GM10266 (cell line): Measurements from ENCODE around the gene COA4.
"Not testable (repeated sequence)": the region's sequence is repeated elsewhere in the genome, so short reads cannot be mapped to it uniquely, and the experiment has no call there.

Experiments used
- DNase-seq: peaks from one replicate; pipeline ENCODE4 v3.0.0; 2012; ENCODE audit errors: extremely low spot score
- CTCF ChIP-seq: IDR thresholded peaks from 2 replicates; pipeline ENCODE4 v1.5.1; 2012; ENCODE audit warnings: mild to moderate bottlenecking, low read depth; ENCODE audit not compliant: control insufficient read depth, insufficient read depth; ENCODE audit errors: missing control alignments

The COA4 gene

DNA sequence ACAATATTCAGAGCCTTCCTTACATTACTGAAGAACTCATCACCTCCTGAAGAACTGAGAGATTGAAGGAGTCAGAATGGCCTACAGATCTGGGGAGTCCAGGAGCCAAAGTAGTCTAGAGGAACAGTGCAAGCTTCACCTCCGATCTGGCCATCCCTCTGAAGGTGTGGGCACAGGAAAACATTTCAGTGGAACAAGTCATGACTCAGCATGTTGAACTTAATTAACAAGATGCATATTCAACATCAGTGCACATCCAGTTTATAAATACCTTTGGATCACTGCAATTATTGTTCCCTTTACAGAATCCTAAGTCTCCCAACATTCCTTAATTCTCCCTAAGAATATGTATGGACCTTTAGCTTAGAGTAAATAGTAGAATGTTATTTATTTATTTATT, 25.7 kb upstream of the COA4 start:
- no peak for DNase-seq

GRCh38 chr11:73894725-73895335, 18.2 kb upstream of the COA4 start:
- no peak for DNase-seq
- TF ChIP-seq CTCF = no peak

More for the DNA sequence above, 25.7 kb upstream of the COA4 start:
- no peak for TF ChIP-seq CTCF

DNA sequence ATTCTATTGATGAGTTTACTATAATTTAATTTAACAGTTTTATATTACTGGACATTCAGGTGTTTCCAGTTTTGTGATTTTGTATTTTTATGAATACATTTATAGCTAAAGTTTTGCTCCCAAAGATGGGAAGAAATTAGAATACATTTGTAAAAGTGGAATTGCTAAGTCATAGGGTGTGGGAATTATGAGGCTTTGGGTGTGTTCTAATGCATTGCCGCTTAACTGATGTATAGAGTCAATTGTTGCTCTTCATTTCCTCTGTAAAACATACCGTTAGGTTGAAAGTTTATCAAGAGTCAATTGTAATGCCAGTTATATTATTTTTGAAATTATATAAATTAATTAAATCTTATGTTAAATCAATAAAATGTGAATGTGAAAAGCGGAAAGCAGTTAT, 16.4 kb upstream of the COA4 start:
- no peak for DNase-seq
- no peak for TF ChIP-seq CTCF

GRCh38 chr11:73889536-73889935, 12.9 kb upstream of the COA4 start:
- DNase-seq = no peak
- TF ChIP-seq CTCF = no peak

DNA sequence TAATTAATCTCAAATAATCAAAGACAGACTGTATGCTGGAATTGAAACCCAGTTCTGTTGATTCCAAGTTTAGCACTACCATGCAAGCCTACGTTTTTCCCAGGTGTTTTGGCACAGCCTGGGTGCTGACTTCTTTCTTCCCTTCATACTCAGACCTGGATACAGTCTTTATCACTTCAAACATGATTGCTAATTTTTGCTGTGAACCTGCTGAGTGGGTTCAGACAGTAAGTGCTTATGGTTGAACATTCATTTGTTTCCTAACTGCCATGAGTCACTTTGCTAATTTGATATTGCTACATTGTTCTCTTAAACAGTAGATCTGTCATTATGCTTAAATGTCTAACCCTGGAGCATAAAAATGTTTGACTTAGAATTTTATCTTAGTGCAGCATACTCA, 12.4 kb upstream of the COA4 start:
- no peak for TF ChIP-seq CTCF
- DNase-seq = no peak

GRCh38 chr11:73888244-73888643, 11.6 kb upstream of the COA4 start:
- DNase-seq = no peak

DNA sequence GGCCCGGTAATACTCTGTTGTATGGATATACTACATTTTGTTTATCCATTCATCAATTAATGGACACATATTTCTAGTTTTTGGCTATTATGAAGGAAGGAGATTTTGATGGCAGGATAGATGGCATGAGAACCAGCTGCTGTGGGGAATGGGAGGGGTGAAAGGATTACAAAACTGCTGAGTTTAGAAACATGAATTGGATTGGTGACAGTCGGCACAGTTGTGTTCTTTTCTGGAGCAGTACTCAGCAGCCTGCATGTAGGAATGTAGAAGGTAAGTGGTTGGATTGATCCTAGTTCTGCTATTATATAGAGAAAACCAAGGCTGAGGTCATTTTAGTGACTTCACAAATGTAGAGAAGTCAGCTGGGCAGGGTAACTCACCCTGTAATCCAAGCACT, 7.2 kb upstream of the COA4 start:
- no peak for TF ChIP-seq CTCF
- DNase-seq = no peak

More at GRCh38 chr11:73888244-73888643, 11.6 kb upstream of the COA4 start:
- no peak for TF ChIP-seq CTCF

DNA sequence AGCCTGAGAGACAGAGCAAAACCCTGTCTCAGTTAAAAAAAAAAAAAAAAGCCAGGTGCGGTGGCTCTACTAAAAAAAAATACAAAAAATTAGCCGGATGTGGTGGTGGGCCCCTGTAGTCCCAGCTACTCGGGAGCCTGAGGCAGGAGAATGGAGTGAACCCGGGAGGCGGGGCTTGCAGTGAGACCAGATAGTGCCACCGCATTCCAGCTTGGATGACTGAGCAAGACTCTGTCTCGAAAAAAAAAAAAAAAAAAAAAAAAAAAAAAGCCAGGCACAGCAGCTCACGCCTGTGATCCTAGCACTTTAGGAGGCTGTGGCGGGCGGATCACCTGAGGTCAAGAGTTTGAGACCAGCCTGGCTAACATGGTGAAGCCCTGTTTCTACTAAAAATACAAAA, 3.8 kb upstream of the COA4 start:
- not testable (repeated sequence) for DNase-seq
